PFSK-1 (cell line): ENCODE data around the gene TIMM8B.

Source experiments
- FOXP2 ChIP-seq: optimal IDR thresholded peaks from 2 replicates; pipeline ENCODE3; 2011; ENCODE audit warnings: borderline replicate concordance, control low read depth, inconsistent platforms; ENCODE audit not compliant: insufficient read depth; ENCODE audit errors: extremely low read length, extremely low read depth
- POLR2AphosphoS5 ChIP-seq: IDR thresholded peaks from 2 replicates; pipeline ENCODE4 v1.6.1; 2012; ENCODE audit warnings: low read depth, mild to moderate bottlenecking, control low read depth, low read length, moderate library complexity
- TAF1 ChIP-seq: IDR thresholded peaks from 2 replicates; pipeline ENCODE4 v1.6.1; 2012; ENCODE audit warnings: low read length, control low read depth, borderline replicate concordance; ENCODE audit not compliant: insufficient read depth

GRCh38 chr11:112058103-112058502 is 28.5 kb downstream of the TIMM8B start:
- TF ChIP-seq POLR2AphosphoS5, result no peak
- TF ChIP-seq TAF1, result no peak
- no peak for TF ChIP-seq FOXP2
